Measurements from ENCODE around the gene ANXA6. TPM values are rescaled to one million over a fixed set of nuclear protein-coding genes. Genes with fewer than 3 reads are reported as not detected.

Gene ANXA6
- total and polyA plus RNA-seq, 7 donors = 22.9 to 333 (median 233) TPM

GRCh38 chr5:151051066-151051930, 106.3 kb downstream of the ANXA6 start:
- H3K4me3 ChIP-seq = no peak overlapping the region
- H3K36me3 ChIP-seq = peaks cover 12 to 83% (median 32%) of the 10 kb centered on the region in 4 donors
- peak overlapping the region in 1 of 4 donors; percentile 9 for H3K27ac ChIP-seq
- no peaks in the 10 kb centered on the region for H3K27me3 ChIP-seq
- intact Hi-C loops (cut with DNase I) = loop anchor here (1.0 to 10.0 kb wide), 3 partner anchors 64 to 184 kb away; no protein-coding TSS in a partner anchor
- DNase-seq = peak; percentile 92
- no peak for TF ChIP-seq EP300 (IDR thresholded peaks at IDR 0.05)
- TF ChIP-seq, protein P1, sequence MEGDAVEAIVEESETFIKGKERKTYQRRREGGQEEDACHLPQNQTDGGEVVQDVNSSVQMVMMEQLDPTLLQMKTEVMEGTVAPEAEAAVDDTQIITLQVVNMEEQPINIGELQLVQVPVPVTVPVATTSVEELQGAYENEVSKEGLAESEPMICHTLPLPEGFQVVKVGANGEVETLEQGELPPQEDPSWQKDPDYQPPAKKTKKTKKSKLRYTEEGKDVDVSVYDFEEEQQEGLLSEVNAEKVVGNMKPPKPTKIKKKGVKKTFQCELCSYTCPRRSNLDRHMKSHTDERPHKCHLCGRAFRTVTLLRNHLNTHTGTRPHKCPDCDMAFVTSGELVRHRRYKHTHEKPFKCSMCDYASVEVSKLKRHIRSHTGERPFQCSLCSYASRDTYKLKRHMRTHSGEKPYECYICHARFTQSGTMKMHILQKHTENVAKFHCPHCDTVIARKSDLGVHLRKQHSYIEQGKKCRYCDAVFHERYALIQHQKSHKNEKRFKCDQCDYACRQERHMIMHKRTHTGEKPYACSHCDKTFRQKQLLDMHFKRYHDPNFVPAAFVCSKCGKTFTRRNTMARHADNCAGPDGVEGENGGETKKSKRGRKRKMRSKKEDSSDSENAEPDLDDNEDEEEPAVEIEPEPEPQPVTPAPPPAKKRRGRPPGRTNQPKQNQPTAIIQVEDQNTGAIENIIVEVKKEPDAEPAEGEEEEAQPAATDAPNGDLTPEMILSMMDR (IDR thresholded peaks at IDR 0.05) = peak; percentile 84 to 96 (median 94)
- no peaks in the 10 kb centered on the region for H3K9me3 ChIP-seq
- WGBS, 2 donors = 72 to 73% methylated on average over 6 of the region's 6 CpGs
- peaks cover 0 to 8% (median 6%) of the 10 kb centered on the region in 4 donors for H3K4me1 ChIP-seq

Other genes with a start within 250 kb of the ANXA6 start
- gene GPX3, start 137.2 kb downstream of the ANXA6 start, total RNA-seq = 1,000 to 10,000 TPM in 2 of 4 donors, 100 to 1,000 TPM in 2; 616 to 2,079 (median 918) TPM
- gene GPX3, start 137.2 kb downstream of the ANXA6 start, polyA plus RNA-seq = 1,000 to 10,000 TPM in 1 of 3 donors, 100 to 1,000 TPM in 1, 10 to 100 TPM in 1; 85.1 to 1,326 (median 302) TPM
- gene TNIP1, start 76.7 kb downstream of the ANXA6 start, total RNA-seq = 10 to 100 TPM; 55.1 to 73.1 (median 62.8) TPM
- 100 to 1,000 TPM; 153 to 210 (median 195) TPM for gene TNIP1, start 76.7 kb downstream of the ANXA6 start, polyA plus RNA-seq
- 100 to 1,000 TPM; 199 to 342 (median 258) TPM for gene CCDC69, start 66.3 kb upstream of the ANXA6 start, total RNA-seq
- 10 to 100 TPM in 2 of 3 donors, 1 to 10 TPM in 1; 6.0 to 48.7 (median 43.2) TPM for gene CCDC69, start 66.3 kb upstream of the ANXA6 start, polyA plus RNA-seq
- gene GM2A, start 95.4 kb upstream of the ANXA6 start, total RNA-seq = 10 to 100 TPM; 19.4 to 31.9 (median 29.3) TPM
- gene GM2A, start 95.4 kb upstream of the ANXA6 start, polyA plus RNA-seq = 10 to 100 TPM; 10.2 to 35.1 (median 32.3) TPM
- gene SLC36A3, start 146.0 kb upstream of the ANXA6 start, total RNA-seq = not detected
- not detected for gene SLC36A3, start 146.0 kb upstream of the ANXA6 start, polyA plus RNA-seq
- gene SLC36A2, start 189.8 kb upstream of the ANXA6 start, total RNA-seq = not detected
- gene SLC36A2, start 189.8 kb upstream of the ANXA6 start, polyA plus RNA-seq = not detected